SK-N-MC (cell line): ENCODE results near the gene SESTD1.

Source experiments
- EZH2 ChIP-seq: fragments of 200-600 bp; sonication (generic); IDR thresholded peaks from one replicate; pipeline ENCODE4 v1.6.1; 2017; ENCODE audit warnings: antibody characterized with exemption
- FOXP2 ChIP-seq: optimal IDR thresholded peaks from 2 replicates; pipeline ENCODE3; 2011; ENCODE audit warnings: mild to moderate bottlenecking, moderate library complexity; ENCODE audit not compliant: insufficient read depth; ENCODE audit errors: extremely low read length, control extremely low read depth
- POLR2AphosphoS5 ChIP-seq: IDR thresholded peaks from 2 replicates; pipeline ENCODE4 v1.6.1; 2012; ENCODE audit warnings: mild to moderate bottlenecking, low read depth, low read length, borderline replicate concordance

DNA sequence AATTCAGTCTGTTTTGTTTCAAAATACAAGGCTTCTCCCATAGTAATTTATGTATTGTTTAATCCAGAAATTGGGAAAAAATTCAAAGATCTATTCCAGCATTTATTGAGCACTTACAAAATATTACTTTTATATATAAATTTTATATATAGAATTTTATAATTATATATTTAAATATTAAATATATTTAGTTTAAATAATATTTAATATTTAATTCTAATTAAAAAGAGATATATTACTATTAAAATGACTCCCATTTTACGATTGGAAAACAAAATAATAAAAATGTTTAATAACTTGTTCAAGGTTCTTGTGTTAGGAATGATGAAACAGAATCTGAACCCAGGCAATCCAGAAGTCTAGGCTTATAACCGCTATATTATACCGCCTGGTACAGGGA, 40.5 kb upstream of the SESTD1 start:
- TF ChIP-seq EZH2 (no peak), POLR2AphosphoS5 (no peak), FOXP2 (no peak)
